Mesendoderm (in vitro differentiated cells): ENCODE measurements around the gene ACO2.

ENCODE experiments used
- DNase-seq: peaks from one replicate; pipeline ENCODE4 v3.0.0; 2013
- H2AK5ac ChIP-seq: 2 replicates; pipeline ENCODE4 v1.6.1; 2013; ENCODE audit warnings: low read length, inconsistent platforms
- H2BK120ac ChIP-seq: 2 replicates; pipeline ENCODE4 v1.6.1; 2013; ENCODE audit warnings: low read depth, mild to moderate bottlenecking, low read length, moderate library complexity, mixed read lengths
- H2BK15ac ChIP-seq: replicated peaks from 2 replicates; pipeline ENCODE4 v1.6.1; 2013; ENCODE audit warnings: low read depth, mild to moderate bottlenecking, moderate library complexity
- H2BK5ac ChIP-seq: 2 replicates; pipeline ENCODE4 v1.6.1; 2013; ENCODE audit warnings: low read length, inconsistent platforms
- H3K18ac ChIP-seq: 2 replicates; pipeline ENCODE4 v1.6.1; 2013; ENCODE audit warnings: mild to moderate bottlenecking, low read length, mixed read lengths
- H3K23ac ChIP-seq: one replicate; pipeline ENCODE4 v1.6.1; 2013; ENCODE audit warnings: low read length
- H3K27ac ChIP-seq: 2 replicates; pipeline ENCODE4 v1.5.1; 2013; ENCODE audit warnings: low read depth, mild to moderate bottlenecking, inconsistent platforms, low read length, moderate library complexity
- H3K27me3 ChIP-seq: 2 replicates; pipeline ENCODE4 v1.6.1; 2013; ENCODE audit warnings: low read length, control low read depth, mild to moderate bottlenecking, inconsistent platforms; ENCODE audit not compliant: insufficient read depth, poor library complexity
- H3K36me3 ChIP-seq: 2 replicates; pipeline ENCODE4 v1.6.1; 2013; ENCODE audit warnings: low read length, inconsistent platforms; ENCODE audit not compliant: control insufficient read depth, insufficient read depth
- H3K4ac ChIP-seq: one replicate; pipeline ENCODE4 v1.6.1; 2013; ENCODE audit warnings: low read depth, mild to moderate bottlenecking, low read length, moderate library complexity
- H3K4me1 ChIP-seq: 2 replicates; pipeline ENCODE4 v1.6.1; 2013; ENCODE audit warnings: low read depth, low read length, inconsistent platforms; ENCODE audit not compliant: control insufficient read depth
- H3K4me2 ChIP-seq: 2 replicates; pipeline ENCODE4 v1.6.1; 2013; ENCODE audit warnings: low read length
- H3K4me3 ChIP-seq: 2 replicates; pipeline ENCODE4 v1.5.1; 2013; ENCODE audit warnings: mild to moderate bottlenecking, low read length
- H3K56ac ChIP-seq: one replicate; pipeline ENCODE4 v1.6.1; 2013; ENCODE audit warnings: low read length
- H3K79me1 ChIP-seq: 2 replicates; pipeline ENCODE4 v1.6.1; 2013; ENCODE audit warnings: low read length, inconsistent platforms
- H3K79me2 ChIP-seq: 2 replicates; pipeline ENCODE4 v1.6.1; 2013; ENCODE audit warnings: mild to moderate bottlenecking, low read length; ENCODE audit not compliant: control insufficient read depth, insufficient read depth
- H3K9ac ChIP-seq: 2 replicates; pipeline ENCODE4 v1.6.1; 2013; ENCODE audit warnings: low read length, inconsistent platforms
- H4K5ac ChIP-seq: one replicate; pipeline ENCODE4 v1.6.1; 2013; ENCODE audit warnings: low read length
- H4K8ac ChIP-seq: one replicate; pipeline ENCODE4 v1.6.1; 2013; ENCODE audit warnings: low read depth, mild to moderate bottlenecking, control low read depth, low read length, moderate library complexity
- WGBS: extraction: QIAGEN DNeasy Blood & Tissue Kit; methylation state at CpG from one replicate; pipeline ENCODE4 v1.1.7; 2013; ENCODE audit warnings: low lambda C conversion rate, missing lambda C conversion rate; ENCODE audit not compliant: insufficient coverage; ENCODE audit errors: extremely low coverage; 5-methylcytosine and 5-hydroxymethylcytosine counted together

The ACO2 gene

DNA sequence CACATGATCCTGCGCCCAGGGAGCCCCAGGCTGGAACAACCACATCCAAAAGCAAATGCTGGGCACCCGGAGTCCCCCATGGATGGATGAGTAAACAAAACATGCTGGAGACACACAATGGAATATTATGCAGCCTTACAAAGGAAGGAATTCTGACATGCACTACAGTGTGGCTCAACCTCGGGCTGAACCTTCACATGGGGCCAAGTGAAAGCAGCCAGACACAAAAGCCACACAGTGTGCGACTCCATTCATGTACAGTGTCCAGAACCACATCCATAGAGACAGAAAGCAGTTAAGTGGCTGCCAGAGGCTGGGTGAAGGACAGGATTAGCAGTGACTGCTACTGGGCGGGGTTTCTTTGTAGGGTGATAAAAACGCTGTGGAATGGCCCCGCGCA, 65.3 kb downstream of the ACO2 start:
- Histone ChIP-seq H3K36me3 (peaks cover 4% of the 10 kb centered on the region), H4K8ac (no peak overlapping the region), H3K9ac (no peak overlapping the region), H4K5ac (no peak overlapping the region), H3K27ac (no peak overlapping the region), H3K79me2 (no peaks in the 10 kb centered on the region), H3K79me1 (peaks cover 2% of the 10 kb centered on the region), H3K4me2 (no peak overlapping the region), H3K18ac (no peak overlapping the region), H2BK5ac (no peak overlapping the region), H3K27me3 (no peaks in the 10 kb centered on the region), H3K4ac (no peak overlapping the region), H2AK5ac (no peak overlapping the region), H3K4me3 (no peak overlapping the region), H2BK120ac (no peak overlapping the region), H2BK15ac (no peak overlapping the region), H3K56ac (no peak overlapping the region), H3K4me1 (no peaks in the 10 kb centered on the region), H3K23ac (no peak overlapping the region)
- WGBS: no CpG with 5 or more reads among the region's 8 CpGs
- no peak for DNase-seq

DNA sequence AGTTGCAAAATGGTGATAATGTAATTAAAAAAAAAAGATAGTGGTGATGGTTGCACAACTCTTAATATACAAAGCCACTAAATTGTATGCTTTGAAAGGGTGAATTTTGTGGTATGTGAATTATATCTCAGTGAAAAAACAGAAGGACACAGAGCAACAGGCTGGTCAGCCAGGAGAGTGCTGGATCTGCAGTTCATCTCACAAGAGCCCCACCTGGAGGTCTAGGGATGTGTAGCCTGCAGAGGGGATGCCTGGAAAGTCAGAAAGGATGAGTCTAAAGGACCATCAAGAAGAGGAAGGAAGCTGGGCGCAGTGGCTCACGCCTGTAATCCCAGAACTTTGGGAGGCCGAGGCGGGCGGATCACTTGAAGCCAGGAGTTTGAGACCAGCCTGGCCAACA, 66.3 kb downstream of the ACO2 start:
- Histone ChIP-seq H2BK120ac (no peak overlapping the region), H3K18ac (no peak overlapping the region), H3K79me2 (no peaks in the 10 kb centered on the region), H4K8ac (no peak overlapping the region), H3K4ac (no peak overlapping the region), H3K4me2 (no peak overlapping the region), H3K9ac (no peak overlapping the region), H2BK5ac (no peak overlapping the region), H2AK5ac (no peak overlapping the region), H3K23ac (no peak overlapping the region), H3K36me3 (peaks cover 4% of the 10 kb centered on the region), H2BK15ac (no peak overlapping the region), H3K4me3 (no peak overlapping the region), H3K27me3 (no peaks in the 10 kb centered on the region), H3K79me1 (peaks cover 4% of the 10 kb centered on the region), H3K56ac (no peak overlapping the region), H3K27ac (no peak overlapping the region), H3K4me1 (no peaks in the 10 kb centered on the region), H4K5ac (no peak overlapping the region)
- peak; percentile 67 for DNase-seq
- WGBS: no CpG with 5 or more reads among the region's 5 CpGs

DNA sequence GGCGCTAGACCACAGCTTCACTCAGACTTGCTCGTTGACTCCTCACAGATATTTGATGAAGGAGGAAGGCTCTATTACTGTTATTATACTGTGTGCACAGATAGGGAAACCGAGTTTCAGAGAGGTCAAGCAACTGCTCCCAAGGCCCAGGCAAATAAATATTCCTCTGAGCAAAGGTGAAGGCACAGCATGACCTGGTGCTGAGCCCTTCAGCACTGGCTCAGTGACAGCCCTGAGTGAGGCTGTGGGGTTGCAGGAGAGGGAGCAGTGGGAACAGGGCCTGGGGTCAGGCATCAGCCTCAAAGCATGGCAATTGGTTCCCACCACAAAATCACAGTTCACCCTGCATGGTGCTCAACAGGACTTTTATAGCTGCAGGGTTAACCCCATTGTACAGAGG, 68.3 kb downstream of the ACO2 start:
- H3K4me1 ChIP-seq: no peaks in the 10 kb centered on the region
- H4K5ac ChIP-seq: no peak overlapping the region
- no CpG with 5 or more reads among the region's 3 CpGs for WGBS
- H3K4me2 ChIP-seq: no peak overlapping the region
- no peak overlapping the region for H4K8ac ChIP-seq
- H3K23ac ChIP-seq: no peak overlapping the region
- H2BK5ac ChIP-seq: no peak overlapping the region
- peaks cover 13% of the 10 kb centered on the region for H3K79me1 ChIP-seq
- H3K9ac ChIP-seq: no peak overlapping the region
- peaks cover 2% of the 10 kb centered on the region for H3K36me3 ChIP-seq
- DNase-seq: no peak
- no peak overlapping the region for H3K56ac ChIP-seq
- H2BK120ac ChIP-seq: no peak overlapping the region
- no peaks in the 10 kb centered on the region for H3K27me3 ChIP-seq
- H3K27ac ChIP-seq: no peak overlapping the region
- no peak overlapping the region for H2AK5ac ChIP-seq
- H2BK15ac ChIP-seq: no peak overlapping the region
- H3K4me3 ChIP-seq: no peak overlapping the region
- H3K18ac ChIP-seq: no peak overlapping the region
- H3K79me2 ChIP-seq: peaks cover 14% of the 10 kb centered on the region
- no peak overlapping the region for H3K4ac ChIP-seq

DNA sequence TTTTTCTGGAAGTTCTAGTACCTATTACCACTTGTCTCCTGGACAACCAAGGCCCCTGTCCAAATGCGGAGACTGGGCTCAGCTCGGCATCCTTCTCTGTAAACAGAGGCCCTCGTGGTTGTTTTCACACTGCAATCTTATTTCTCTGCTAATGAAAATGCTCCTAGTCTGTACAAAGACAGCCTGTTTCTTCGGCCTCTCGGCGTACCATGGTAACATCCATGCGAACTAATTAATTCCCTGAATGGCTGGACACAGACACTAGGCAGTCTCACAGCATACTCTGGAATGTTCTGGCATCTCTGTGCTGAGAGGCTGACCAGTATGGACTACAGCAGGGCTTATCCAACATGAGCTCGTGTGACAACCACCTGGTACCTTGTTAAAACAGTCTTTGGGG, 69.7 kb downstream of the ACO2 start:
- H3K36me3 ChIP-seq: no peaks in the 10 kb centered on the region
- no peak overlapping the region for H3K23ac ChIP-seq
- no peak overlapping the region for H3K4me3 ChIP-seq
- no CpG with 5 or more reads among the region's 8 CpGs for WGBS
- no peak overlapping the region for H4K5ac ChIP-seq
- no peak overlapping the region for H2BK120ac ChIP-seq
- H3K18ac ChIP-seq: no peak overlapping the region
- H3K79me2 ChIP-seq: peaks cover 25% of the 10 kb centered on the region
- H4K8ac ChIP-seq: no peak overlapping the region
- no peaks in the 10 kb centered on the region for H3K27me3 ChIP-seq
- H3K4me2 ChIP-seq: no peak overlapping the region
- no peak overlapping the region for H2BK15ac ChIP-seq
- no peak overlapping the region for H3K56ac ChIP-seq
- H2AK5ac ChIP-seq: no peak overlapping the region
- no peaks in the 10 kb centered on the region for H3K4me1 ChIP-seq
- peaks cover 19% of the 10 kb centered on the region for H3K79me1 ChIP-seq
- H3K4ac ChIP-seq: no peak overlapping the region
- no peak overlapping the region for H3K9ac ChIP-seq
- no peak overlapping the region for H2BK5ac ChIP-seq
- no peak for DNase-seq
- H3K27ac ChIP-seq: no peak overlapping the region

DNA sequence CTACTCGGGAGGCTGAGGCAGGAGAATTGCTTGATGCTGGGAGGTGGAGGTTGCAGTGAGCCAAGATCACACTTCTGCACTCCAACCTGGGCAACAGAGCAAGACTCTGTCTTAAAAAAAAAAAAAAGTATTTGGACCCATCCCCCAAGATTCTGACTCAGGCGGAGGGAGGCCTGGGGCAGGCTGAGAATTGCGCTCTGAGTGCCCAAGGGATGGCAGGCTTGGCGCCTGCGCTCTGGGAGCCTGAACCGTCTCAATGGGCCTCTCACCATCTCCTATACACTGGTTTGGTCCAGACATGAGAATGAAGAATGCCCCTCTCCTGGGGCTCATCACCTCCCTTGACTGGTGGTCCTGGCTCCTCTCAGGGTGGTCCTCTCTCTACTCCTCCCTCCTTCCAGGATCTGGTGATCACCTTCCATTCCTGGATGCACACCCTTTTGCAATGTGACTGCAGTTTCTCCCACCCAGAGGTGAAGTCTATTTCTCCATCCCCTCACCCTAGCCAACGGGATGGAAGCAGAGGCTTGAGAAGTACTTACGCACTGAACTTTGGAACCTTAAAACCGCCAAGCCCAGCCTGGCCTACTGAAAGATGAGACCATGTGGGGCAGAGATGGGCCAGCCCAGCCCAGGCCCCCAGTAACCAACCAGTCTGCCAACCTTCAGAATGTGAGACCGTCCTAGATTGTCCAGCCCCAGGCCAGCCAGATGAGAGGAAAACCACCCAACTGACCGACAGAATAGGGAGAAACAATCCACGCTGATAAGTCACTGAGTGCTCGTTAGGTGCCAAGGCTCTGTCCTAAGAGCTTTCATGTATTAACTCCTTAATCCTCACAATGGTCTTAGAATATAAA, 70.5 kb downstream of the ACO2 start:
- Histone ChIP-seq H2BK120ac (no peak overlapping the region), H3K4ac (no peak overlapping the region), H4K5ac (no peak overlapping the region), H2BK15ac (no peak overlapping the region), H3K27me3 (no peaks in the 10 kb centered on the region), H3K9ac (no peak overlapping the region), H3K79me1 (peaks cover 19% of the 10 kb centered on the region), H3K27ac (no peak overlapping the region), H3K4me3 (no peak overlapping the region), H3K4me2 (no peak overlapping the region), H3K36me3 (no peaks in the 10 kb centered on the region), H3K18ac (no peak overlapping the region), H3K23ac (no peak overlapping the region), H3K4me1 (no peaks in the 10 kb centered on the region), H4K8ac (no peak overlapping the region), H3K56ac (no peak overlapping the region), H3K79me2 (peaks cover 31% of the 10 kb centered on the region), H2AK5ac (no peak overlapping the region), H2BK5ac (no peak overlapping the region)
- WGBS: no CpG with 5 or more reads among the region's 13 CpGs
- DNase-seq: no peak

DNA sequence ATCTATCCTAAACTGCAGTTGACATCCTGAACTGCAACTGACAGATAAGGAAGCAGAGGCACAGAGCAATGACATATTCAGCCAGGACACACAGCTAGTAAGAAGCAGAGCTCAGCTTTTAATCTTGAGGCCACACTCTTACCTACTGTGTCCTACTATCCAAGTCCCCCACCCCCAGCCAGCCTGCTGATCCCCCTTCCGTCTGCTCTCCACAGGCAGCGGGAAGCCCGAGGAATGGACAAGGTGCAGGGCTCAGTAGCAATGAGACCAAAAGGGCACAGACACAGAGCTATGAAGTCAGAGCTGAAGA, 71.0 kb downstream of the ACO2 start:
- Histone ChIP-seq H3K79me2 (peaks cover 31% of the 10 kb centered on the region), H2BK120ac (no peak overlapping the region), H3K79me1 (peaks cover 19% of the 10 kb centered on the region), H3K36me3 (no peaks in the 10 kb centered on the region), H3K4ac (no peak overlapping the region), H3K4me1 (no peaks in the 10 kb centered on the region), H4K8ac (no peak overlapping the region), H4K5ac (no peak overlapping the region), H3K4me2 (no peak overlapping the region), H3K27me3 (no peaks in the 10 kb centered on the region), H3K23ac (no peak overlapping the region), H3K4me3 (no peak overlapping the region), H3K56ac (no peak overlapping the region), H2BK5ac (no peak overlapping the region), H3K18ac (no peak overlapping the region), H3K9ac (no peak overlapping the region), H2AK5ac (no peak overlapping the region), H2BK15ac (no peak overlapping the region), H3K27ac (no peak overlapping the region)
- WGBS: no CpG with 5 or more reads among the region's 3 CpGs
- no peak for DNase-seq
